ENCODE data around the gene MTHFD2L. TPM values are rescaled to one million over a fixed set of nuclear protein-coding genes. Genes with fewer than 3 reads are reported as not detected.

MTHFD2L gene
- total RNA-seq, 6 experiments from 2014 or later = 5.2 to 9.0 (median 8.1) TPM

- no peaks in the 10 kb centered on the region for H3K9me3 Mint-ChIP-seq
- peaks cover 42% of the 10 kb centered on the region for H3K4me1 Mint-ChIP-seq (ENCODE audit: low read depth)
- H3K27ac Mint-ChIP-seq = peak overlapping the region; percentile 99
- peak overlapping the region; percentile 88 for H3K4me3 Mint-ChIP-seq
- H3K36me3 Mint-ChIP-seq (ENCODE audit: low read depth) = peaks cover 12% of the 10 kb centered on the region
- DNase-seq = peak; percentile 32
- no peaks in the 10 kb centered on the region for H3K27me3 Mint-ChIP-seq (ENCODE audit: insufficient read depth)
- TF ChIP-seq, protein P1, sequence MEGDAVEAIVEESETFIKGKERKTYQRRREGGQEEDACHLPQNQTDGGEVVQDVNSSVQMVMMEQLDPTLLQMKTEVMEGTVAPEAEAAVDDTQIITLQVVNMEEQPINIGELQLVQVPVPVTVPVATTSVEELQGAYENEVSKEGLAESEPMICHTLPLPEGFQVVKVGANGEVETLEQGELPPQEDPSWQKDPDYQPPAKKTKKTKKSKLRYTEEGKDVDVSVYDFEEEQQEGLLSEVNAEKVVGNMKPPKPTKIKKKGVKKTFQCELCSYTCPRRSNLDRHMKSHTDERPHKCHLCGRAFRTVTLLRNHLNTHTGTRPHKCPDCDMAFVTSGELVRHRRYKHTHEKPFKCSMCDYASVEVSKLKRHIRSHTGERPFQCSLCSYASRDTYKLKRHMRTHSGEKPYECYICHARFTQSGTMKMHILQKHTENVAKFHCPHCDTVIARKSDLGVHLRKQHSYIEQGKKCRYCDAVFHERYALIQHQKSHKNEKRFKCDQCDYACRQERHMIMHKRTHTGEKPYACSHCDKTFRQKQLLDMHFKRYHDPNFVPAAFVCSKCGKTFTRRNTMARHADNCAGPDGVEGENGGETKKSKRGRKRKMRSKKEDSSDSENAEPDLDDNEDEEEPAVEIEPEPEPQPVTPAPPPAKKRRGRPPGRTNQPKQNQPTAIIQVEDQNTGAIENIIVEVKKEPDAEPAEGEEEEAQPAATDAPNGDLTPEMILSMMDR (IDR thresholded peaks at IDR 0.05) = no peak
These were observed 764 bp upstream of the MTHFD2L start for GRCh38 chr4:74157154-74157553.

DNA sequence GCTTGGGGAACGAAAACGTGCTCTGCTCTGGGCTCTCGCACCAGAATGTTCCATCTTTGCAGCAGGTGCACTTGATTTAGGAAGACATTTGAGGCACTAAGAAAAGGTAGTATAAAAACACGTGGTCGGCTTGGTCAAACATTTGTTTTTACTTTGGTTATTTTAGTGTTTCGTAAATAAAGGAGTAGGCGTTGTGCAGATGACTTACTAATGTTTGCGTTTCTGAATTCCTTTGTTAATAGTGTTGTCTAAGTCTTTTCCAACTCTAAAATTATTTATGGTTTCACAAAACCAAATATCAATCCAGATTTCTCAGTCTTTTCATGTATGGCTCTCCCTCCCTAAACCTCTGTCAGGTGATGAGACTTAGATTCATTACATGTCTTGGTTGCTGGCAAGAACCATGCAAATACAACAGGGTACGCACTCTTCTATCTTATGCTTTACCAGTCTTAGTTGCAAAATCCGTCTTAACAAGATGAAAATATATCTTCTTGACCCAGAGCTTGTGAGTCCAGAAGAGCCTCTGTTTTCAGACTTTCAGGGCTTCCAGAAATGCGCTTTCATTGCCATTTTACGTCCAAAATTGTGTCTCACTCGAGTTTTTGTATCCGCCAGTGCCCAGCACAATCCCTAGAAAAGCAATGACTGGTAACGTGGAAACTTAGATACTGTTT is 686 bp downstream of the MTHFD2L start:
- no peaks in the 10 kb centered on the region for H3K9me3 Mint-ChIP-seq
- no peak for DNase-seq
- peaks cover 47% of the 10 kb centered on the region for H3K4me1 Mint-ChIP-seq (ENCODE audit: low read depth)
- peak overlapping the region; percentile 99 for H3K27ac Mint-ChIP-seq
- H3K36me3 Mint-ChIP-seq (ENCODE audit: low read depth) = peaks cover 12% of the 10 kb centered on the region
- TF ChIP-seq, protein P1 (IDR thresholded peaks at IDR 0.05) = no peak
- H3K27me3 Mint-ChIP-seq (ENCODE audit: insufficient read depth) = no peaks in the 10 kb centered on the region
- H3K4me3 Mint-ChIP-seq = peak overlapping the region; percentile 88

- H3K36me3 Mint-ChIP-seq (ENCODE audit: low read depth) = peaks cover 13% of the 10 kb centered on the region
- H3K9me3 Mint-ChIP-seq = no peaks in the 10 kb centered on the region
- no peaks in the 10 kb centered on the region for H3K27me3 Mint-ChIP-seq (ENCODE audit: insufficient read depth)
- TF ChIP-seq, protein P1 (IDR thresholded peaks at IDR 0.05) = no peak
- H3K4me3 Mint-ChIP-seq = peak overlapping the region; percentile 88
- H3K4me1 Mint-ChIP-seq (ENCODE audit: low read depth) = peaks cover 47% of the 10 kb centered on the region
- DNase-seq = peak; percentile 11
- H3K27ac Mint-ChIP-seq = peak overlapping the region; percentile 99
These were observed 1.3 kb downstream of the MTHFD2L start for GRCh38 chr4:74159143-74159709.

- H3K27me3 Mint-ChIP-seq (ENCODE audit: insufficient read depth) = no peaks in the 10 kb centered on the region
- TF ChIP-seq, protein P1 (IDR thresholded peaks at IDR 0.05) = no peak
- peaks cover 40% of the 10 kb centered on the region for H3K4me1 Mint-ChIP-seq (ENCODE audit: low read depth)
- DNase-seq = peak; percentile 21
- H3K36me3 Mint-ChIP-seq (ENCODE audit: low read depth) = peaks cover 20% of the 10 kb centered on the region
- no peaks in the 10 kb centered on the region for H3K9me3 Mint-ChIP-seq
- no peak overlapping the region for H3K4me3 Mint-ChIP-seq
- H3K27ac Mint-ChIP-seq = no peak overlapping the region; the same call in 1 of the 2 replicates
These were observed 3.9 kb downstream of the MTHFD2L start for GRCh38 chr4:74161666-74162450.

- TF ChIP-seq, protein P1 (IDR thresholded peaks at IDR 0.05) = no peak
- Mint-ChIP-seq H3K27me3 (ENCODE audit: insufficient read depth) (no peaks in the 10 kb centered on the region), H3K27ac (no peak overlapping the region), H3K4me3 (no peak overlapping the region), H3K4me1 (ENCODE audit: low read depth) (peaks cover 28% of the 10 kb centered on the region), H3K9me3 (no peaks in the 10 kb centered on the region), H3K36me3 (ENCODE audit: low read depth) (peaks cover 13% of the 10 kb centered on the region)
- DNase-seq = no peak
These were observed 8.2 kb downstream of the MTHFD2L start for GRCh38 chr4:74166135-74166534.
